NCI-H128 (cell line): Measurements from ENCODE around the gene ENG.
A peak's percentile ranks its signal among the peaks of the same experiment; 100 is the strongest.
"Not testable (repeated sequence)": the region's sequence is repeated elsewhere in the genome, so short reads cannot be mapped to it uniquely, and the experiment has no call there.

Source experiments
- DNase-seq: peaks from one replicate; lab custom pipeline; 2025; ENCODE audit not compliant: unreplicated experiment; lab: John Stamatoyannopoulos, UW

Gene ENG

DNA sequence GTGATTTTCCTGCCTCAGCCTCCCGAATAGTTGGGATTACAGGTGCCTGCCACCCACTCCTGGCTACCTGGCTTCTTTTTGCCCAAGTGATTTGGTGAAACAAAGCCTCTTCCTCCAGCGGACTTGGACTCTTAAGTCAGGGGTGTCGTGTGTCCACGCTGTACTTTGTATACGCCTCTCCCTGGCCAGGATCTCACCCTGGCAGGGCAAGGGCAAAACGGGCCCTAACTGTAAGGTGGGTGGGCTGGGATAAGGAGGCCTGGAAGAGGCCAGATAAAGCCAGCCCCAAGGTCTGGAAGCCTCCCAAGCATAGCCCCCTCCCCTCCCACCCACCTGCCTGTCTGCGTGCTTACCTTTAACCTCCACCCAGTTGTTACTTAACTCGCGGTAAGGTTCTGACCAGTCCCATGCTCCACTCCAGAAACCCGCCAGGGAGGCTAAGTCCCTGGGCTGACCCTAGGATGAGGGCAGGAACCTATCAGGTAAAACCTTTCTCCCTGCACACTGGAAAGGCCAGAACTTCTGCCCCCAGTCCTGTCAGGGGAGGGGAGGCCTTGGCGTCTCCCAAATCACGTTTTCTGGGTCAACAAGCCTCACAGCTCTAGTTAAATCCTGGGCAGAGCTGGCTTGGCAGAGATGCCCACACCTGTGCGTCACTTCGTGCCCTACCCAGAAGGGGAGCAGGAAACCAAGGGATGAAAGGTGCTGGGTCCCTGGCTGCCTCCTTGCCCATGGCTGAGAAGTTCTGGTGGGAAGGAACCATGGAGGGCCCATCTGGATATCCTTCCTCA is 60.3 kb downstream of the ENG start:
- no peak for DNase-seq

DNA sequence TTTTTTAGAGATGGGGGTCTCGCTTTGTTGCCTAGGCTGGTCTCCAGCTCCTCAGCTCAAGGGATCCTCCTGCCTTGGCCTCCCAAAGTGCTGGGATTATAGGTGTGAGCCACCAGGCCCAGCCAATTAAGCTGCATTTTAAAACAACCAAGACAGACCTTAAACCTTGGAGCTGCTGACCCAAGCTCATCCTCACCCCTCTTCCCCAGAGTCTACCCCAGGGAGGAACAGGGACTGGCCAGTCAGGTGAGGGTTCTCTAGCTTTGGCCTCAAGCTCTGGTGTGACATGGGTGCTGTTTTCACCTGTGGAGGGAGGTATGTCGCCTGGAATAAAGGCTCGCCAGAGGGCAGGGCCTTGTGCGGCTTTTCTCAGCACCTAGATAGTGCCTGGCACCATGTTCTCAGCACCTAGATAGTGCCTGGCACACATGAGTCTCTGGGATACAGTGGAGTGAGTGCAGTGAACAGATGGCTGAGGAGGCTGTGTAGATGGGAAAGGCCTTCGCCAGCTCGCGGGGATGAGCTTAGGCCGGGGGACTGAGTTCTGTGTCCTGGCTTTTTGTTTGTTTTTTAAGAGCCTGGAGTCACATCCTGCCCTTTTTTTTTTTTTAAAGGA is 61.3 kb downstream of the ENG start:
- DNase-seq = no peak

DNA sequence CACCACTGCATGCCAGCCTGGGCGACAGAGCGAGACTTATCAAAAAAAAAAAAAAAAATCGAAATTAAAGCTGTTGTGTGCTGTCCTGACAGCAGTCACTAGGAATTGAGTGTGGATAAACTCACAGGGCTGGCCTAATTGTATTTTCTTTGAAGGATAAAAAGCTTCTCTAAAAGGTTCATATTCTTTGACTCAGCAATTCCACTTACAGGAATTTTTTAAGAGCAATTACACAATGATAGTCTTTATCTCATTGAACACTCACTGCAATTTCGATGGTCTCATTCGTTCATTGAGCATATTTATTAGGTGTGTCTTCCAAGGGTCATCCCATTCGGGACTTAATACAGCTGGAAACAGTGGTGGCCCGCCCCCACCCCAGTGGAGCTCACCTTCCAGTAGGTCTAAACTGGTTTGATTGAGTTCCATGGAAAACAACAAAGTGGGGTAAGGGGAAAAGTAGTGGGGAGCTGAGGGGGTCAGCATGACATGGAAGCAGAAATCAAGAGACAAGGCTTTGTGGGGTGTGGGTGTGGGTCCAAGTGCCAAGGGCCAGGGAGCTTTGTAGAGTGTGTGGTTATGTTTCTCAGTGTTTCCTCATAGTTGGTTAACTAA is 61.9 kb downstream of the ENG start:
- DNase-seq = no peak

DNA sequence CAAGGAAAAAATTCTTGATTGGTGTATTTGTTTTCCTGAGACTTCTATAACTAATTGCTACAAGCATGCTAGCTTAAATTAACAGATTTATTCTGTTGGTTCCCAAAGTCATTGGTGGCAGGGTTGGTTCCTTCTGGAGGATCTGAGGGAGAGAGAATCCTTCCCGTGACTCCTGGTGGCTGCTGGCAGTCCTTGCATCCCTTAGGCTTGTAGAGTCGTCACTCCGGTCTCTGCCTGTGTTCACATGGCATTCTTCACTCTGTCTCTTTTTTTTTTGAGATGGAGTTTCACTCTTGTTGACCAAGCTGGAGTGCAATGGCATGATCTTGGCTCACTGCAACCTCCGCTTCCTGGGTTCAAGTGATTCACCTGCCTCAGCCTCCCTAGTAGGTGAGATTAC is 63.4 kb downstream of the ENG start:
- DNase-seq = no peak

DNA sequence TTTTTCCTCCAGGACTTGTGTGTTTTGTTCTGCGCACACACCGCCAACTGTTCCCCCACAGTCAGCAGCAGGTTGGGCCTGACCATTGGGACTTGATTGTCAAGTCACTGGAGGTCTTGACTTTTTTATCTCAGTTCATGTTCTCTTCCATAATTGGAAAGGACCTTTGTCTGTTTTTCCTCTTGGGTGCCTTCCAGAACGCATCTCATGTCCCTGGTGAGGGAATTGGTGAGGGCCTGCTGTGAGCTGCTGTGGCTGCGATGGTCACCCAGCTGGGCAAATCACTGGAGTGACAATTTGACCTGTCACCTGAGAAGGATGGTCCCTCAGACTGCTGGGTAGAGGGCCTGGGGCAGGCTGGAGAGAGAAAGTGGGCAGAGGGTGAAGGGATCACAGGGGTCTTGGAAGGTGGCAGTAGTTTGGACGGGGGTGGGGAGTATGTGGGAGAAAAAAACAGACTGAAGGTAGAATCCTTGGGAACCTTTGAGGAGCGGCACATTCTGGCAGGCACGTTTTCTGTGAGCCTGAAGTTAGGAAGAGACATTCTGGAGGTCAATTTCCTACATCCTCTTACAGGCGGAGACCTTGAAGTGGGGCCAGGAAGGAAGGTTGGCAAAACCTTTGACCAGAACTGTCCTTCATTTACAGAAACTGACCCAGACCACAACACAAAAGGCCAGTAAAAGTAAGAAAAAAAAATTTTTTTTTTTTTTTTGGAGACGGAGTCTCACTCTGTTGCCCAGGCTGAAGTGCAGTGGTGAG is 64.2 kb downstream of the ENG start:
- no peak for DNase-seq

DNA sequence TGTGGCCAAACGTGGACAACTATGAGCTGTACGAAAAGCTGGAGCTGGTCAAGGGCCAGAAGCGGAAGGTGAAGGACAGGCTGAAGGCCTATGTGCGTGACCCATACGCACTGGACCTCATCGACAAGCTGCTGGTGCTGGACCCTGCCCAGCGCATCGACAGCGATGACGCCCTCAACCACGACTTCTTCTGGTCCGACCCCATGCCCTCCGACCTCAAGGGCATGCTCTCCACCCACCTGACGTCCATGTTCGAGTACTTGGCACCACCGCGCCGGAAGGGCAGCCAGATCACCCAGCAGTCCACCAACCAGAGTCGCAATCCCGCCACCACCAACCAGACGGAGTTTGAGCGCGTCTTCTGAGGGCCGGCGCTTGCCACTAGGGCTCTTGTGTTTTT is 65.3 kb downstream of the ENG start:
- no peak for DNase-seq

DNA sequence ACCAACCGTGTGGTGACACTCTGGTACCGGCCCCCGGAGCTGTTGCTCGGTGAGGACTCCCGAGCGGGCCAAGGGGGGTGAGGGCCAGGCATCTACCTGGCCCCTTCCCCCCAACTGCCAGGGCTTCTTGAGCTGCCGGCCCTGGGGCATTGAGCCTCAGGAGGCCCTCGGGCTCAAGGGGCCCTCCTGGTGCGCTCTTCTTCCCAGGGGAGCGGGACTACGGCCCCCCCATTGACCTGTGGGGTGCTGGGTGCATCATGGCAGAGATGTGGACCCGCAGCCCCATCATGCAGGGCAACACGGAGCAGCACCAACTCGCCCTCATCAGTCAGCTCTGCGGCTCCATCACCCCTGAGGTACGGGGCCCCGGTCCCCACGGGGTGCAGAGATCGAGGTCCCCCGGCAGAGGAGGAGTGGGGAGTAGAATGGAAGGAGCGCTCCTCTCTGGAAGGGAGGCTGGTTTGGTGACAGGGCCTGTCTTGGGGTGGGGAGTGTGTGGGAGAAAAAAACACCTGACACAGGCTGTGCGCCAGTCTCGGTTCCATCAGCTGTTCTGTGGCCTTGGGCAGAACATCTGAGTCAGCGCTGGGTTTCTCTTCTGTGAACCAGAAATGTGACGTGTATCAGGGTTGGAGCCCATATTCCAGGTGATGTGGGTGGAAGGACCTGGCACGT is 66.0 kb downstream of the ENG start:
- DNase-seq = no peak

DNA sequence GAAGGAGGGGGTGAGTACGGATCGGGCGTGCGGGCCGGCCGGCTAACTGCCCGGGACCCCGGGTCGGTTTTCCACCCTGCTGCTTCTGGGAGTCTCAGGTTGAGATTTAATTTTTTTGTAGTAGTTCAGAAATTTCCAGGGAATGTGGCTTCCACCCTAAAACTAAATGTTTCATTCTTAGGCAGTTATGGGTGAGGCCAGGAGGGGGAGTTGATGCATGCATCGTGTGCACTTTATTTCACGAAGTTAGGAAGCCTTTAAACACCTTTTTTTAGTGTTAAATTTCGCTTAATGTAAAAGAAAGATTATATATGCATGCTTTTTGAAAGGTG is 67.7 kb downstream of the ENG start:
- DNase-seq = no peak

DNA sequence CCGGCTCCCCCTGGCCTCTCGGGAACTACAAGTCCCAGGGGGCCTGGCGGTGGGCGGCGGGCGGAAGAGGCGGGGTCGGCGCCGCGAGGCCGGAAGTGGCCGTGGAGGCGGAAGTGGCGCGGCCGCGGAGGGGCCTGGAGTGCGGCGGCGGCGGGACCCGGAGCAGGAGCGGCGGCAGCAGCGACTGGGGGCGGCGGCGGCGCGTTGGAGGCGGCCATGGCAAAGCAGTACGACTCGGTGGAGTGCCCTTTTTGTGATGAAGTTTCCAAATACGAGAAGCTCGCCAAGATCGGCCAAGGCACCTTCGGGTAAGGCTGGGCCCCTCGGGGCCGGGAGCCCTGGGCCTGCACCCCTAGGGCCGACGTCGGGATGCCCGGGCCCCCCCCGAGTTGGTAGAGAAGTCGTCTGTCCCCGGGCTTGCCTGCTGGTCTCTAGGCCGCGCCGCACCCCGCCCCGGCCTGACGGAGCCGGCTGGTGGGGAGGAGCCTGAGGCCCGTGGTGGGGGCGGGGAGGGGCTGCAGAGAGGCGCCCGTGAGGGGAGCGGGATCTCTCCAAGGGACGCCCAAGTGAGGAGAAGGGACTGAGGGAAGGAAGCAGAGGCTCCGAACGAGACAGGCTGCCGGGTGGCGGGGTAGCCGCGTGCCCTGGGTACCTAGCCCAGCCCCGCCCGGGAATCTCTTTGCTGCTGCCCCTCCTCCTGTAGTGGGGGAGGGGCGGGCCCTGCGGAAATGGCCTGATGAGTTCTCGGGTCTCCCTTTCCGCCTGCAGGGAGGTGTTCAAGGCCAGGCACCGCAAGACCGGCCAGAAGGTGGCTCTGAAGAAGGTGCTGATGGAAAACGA is 68.3 kb downstream of the ENG start, which contains the start of gene CDK9:
CDK9 (plus strand) TSS at position 102 of the 840 bp plus-strand sequence; CDS start at position 217, 115 bp downstream.
- DNase-seq = peak; percentile 82

DNA sequence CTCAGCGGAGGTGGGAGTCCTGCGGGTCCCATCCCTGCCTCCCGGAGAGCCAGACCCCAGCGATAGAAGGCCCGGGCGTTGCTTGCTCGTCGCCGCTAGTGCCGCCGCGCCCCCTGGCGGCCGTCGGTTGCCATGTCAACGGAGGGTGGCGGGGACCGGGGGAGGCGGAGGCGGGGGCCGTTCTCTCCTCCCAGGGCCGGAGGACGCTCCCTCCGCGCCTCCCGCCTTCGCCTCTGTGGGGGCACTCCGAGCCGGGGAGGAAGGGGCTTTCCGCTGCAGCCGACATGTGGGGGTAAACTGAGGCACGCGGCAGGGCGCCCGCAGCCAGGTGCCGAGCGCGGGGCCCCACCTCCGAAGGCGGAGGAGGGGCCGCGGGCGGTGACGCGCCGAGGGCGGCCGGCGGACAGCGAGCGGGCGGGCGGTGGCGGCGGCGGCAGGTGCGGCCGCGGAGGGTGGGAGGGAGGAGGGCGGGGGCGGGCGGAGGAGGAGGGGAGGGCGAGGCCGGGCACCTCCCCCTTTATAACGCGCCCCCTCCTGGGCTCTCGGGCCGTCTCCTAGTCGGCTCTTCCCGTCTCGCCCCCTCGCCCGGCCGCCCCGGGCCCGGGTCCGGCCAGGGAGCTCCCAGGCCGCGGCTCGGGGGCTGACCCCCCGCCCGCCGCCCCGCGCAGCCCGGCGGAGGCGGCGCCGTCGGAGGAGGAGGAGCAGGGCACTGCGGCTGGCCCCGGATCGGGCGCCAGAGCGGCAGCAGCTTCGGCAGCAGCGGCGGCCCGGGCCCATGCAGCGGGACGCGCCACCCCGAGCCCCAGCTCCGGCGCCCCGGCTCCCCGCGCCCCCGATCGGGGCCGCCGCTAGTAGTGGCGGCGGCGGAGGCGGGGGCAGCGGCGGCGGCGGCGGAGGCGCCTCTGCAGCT is 69.2 kb downstream of the ENG start:
- peak; percentile 57 for DNase-seq

DNA sequence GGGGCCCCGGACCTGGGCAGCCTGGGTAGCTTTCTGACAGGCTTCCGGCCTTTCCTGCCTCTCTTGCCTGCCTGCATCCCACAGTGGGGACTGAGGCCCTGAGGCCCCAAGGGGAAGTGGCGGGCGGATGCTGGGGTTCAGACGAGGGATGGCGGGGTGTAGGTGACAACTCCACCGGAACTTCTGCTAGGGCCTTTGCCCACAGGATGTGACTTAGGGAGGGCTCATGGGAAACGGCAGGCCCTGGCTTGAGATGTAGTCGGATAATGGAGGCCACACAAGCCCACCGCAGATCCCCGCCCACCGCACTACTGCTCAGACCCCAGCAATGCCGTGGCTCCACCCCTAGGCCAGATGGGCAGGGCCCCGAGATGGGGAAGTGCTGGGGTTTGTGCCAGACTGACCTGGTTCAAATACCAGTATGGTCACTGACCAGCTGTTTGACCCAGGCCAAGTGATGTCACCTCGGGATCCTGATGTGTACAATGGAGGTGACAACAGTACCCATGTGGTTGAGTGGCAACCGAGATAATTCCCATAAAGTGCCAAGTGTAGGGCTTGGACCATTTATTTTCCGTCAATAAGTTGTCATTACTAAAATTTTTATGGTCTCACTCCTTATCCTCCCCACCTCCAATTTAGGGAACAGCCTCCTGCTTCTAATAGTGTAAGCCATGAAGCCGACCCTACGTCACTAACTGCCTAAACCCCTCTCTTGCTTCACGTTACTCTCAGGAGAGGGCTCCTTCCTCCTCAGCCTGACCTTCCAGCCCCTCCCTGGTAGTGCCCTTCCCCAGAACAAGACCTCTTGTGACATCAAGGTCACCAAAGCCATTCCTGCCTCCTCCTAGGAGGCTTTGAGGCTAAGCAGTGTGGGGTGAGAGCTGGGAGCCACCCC is 71.1 kb downstream of the ENG start:
- no peak for DNase-seq

DNA sequence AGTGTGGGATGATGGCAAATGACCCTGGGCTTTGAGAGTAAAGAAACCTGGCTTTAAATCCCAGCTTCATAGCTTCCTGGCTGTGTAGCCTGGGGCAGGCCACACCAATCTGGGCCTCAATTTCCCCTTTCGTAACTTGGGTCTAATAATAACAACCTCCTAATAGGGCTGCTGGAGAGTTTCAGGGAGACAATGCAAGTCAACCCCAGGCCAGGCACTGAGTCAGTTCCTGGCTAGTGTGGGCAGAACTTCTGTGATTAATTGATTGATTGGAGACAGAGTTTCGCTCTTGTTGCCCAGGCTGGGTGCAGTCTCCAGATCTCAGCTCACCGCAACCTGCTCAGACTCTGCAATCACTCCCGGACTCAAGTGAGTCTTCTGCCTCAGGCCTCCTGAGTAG is 72.7 kb downstream of the ENG start:
- no peak for DNase-seq

DNA sequence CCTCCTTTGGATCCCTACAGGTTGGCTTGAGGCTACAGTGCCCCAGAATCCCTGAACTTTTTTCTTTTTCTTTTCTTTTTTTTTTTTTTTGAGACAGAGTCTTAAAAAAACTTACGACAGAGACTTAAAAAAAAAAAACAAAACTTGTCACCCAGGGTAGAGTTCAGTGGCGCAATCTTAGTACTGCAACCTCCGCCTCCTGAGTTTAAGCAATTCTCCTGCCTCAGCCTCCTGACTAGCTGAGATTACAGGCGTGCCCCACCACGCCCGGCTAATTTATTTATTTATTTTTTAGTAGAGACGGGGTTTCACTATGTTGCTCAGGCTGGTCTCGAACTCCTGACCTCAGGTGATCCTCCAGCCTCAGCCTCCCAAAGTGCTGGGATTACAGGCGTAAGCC is 73.5 kb downstream of the ENG start:
- not testable (repeated sequence) for DNase-seq

DNA sequence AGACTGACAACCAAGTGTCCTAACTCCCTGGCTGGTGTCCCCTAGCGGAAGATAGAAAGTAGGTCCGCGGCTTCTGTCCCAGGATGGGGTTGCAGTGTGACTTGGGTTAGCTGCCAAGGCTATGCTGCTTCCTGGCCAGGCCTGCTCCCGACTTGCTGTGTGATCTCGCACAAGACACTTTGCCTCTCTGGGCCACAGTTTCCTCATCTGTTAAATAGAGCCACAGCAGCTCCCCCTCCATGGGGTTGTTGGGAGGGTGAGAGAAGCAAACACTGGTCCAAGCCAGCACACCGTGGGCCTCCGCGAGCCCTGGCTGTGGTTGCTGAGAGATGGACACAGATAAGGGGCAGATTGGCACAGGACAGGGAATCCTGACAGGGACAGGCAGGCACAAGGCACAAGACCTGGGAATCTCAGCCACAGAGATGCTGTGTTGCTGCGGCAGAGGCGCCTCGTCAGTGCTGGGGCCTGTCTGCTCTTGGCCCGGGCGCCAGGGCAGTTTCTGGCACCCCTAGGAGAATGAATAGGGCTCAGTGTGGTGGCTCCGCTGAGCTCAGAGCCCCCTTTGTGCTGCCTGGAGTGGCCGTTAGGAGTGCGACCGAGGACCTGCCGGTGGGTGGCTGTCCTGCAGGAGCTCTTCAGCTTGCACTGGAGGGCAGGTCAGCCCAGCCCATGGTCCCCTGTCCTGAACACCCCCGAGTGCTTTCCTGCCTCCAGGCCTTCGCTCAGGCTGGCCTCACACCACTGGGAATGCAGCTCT is 74.2 kb downstream of the ENG start:
- DNase-seq = no peak

DNA sequence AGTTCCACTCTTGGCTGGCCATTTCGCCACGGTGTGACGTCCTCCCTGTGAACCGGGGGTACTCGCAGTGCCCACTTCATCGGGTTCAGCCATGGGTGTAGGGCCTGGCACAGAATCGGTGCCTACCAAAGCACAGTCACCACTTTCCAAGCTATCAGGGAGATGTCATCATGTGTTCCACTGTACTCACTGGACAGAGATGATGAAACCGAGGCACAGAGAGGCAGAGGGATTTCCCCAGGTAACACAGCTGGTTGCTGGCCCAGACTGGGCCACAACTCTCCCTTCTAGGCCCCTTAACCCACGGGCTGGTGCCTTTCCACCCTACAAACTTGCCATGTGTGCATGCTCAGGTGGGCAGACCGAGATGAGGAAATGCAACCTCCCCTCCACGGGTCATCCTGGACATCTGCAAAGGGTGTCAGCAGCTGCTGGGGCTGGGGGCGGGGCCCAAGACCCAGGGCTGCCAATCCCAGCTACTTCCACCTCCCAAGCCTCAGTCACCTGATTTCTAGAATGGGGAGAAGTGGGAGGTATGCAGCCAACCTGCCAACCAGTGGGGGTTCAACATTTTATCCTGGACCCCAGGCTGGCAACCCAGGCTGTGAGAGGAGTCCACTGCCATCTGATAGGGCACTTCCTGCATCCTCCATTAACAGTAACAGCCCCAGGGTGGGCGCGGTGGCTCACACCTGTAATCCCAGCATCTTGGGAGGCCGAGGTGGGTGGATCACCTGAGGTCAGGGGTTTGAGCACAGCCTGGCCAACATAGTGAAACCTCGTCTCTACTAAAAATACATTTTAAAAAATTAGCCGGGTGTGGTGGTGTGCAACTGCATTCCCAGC is 75.1 kb downstream of the ENG start:
- no peak for DNase-seq

DNA sequence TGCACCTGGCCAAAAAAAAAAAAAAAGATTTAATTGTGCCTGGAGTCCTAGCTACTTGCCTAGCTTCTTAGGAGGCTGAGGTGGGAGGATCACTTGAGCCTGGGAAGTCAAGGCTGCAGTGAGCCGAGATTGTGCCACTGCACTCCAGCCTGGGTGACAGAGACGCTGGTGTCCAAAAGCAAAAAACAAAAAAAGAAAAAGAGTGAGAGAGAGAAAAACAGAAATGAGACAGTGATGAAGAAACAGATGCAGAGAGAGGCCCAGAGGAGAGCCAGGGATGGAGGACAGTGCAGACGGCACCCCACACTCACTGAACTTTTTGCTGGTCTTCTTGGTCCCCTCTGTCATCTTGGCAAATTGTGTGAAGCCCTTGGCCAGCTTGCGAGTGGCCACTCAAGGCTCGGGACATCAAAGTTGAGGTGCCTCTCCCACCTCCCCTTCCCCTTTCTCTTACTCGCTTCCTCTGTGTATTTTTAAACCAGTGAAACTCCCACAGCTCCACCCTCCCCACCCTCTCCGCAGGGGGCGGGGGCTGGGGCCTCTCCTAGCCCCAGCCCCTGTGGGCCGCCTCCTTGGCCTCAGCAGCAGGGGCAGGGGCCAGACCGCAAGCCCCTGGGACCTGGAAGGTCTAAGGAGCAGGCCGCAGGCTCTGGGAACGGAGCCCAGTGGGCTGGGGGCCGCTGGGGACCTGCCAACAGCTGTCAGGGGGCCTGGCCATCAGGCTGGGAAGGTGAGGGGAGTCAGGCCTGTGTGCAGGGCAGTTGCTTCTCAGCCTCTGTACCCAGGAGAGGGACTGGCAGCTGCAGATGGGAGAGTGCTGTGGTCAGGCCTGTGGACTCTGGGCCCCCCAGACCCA is 76.0 kb downstream of the ENG start, which contains the start of gene SH2D3C:
SH2D3C (minus strand) TSS at position 387 of the 856 bp plus-strand sequence; CDS start at position 348, 39 bp downstream.
- DNase-seq = no peak
